MV-4-11 (cell line): Measurements from ENCODE around the gene OGFR.

Experiments
- DNase-seq: peaks from one replicate; lab custom pipeline; 2025; lab: John Stamatoyannopoulos, UW

The OGFR gene

DNA sequence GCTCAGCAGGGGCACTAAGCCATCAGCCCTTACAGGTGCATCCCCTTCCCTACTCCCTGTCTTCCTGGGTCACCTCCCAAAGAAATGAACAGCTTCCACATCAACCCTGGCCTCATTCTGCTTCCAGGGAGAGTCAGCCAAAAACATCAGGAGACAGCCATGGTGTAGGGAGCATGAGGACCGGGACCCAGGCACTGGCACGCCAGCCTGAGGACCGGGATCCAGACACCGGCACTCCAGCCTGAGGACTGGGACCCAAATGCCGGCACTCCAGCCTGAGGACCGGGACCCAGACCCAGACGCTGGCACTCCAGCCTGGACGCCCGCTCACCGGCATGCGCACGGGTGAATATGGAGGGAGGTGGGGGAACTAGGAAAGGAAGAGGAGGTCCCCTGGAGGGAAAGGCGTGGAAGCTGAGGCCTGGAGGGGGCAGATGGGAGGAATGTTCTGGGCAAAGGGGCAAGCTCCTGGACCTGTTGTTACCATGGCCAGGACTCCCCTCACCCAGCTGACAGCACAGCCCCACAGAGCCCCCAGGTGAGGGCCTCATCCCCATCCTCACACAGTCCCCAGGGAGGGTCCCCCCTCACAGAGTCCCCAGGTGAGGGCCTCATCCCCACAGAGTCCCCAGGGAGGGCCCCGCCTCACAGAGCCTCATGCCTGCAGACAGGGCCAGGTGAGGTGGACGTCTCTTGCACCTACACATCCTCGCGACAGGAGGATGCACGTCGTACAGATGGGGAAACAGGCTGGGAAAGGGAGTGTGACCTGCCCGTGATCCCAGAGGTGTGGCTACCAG is 34.3 kb upstream of the OGFR start:
- DNase-seq: no peak

DNA sequence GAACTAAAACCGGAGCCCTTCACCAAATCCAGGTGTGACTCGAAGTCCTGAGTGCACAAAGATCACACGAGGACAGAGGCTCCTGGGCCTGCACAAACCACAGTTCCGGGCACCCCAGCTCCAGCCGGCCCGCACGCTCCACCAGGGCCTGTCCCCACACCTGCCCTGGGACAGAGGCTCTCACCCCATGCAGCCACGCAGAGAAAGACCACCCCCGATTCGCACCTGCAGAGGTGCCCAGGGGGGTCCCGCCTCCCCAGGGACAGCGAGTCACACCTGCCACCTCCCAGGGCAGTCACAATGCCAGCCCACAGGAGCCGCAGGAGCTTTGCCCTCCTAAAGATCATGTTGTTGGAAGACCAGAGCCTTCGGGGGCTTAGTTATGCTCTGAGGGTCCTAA is 33.7 kb upstream of the OGFR start:
- no peak for DNase-seq

DNA sequence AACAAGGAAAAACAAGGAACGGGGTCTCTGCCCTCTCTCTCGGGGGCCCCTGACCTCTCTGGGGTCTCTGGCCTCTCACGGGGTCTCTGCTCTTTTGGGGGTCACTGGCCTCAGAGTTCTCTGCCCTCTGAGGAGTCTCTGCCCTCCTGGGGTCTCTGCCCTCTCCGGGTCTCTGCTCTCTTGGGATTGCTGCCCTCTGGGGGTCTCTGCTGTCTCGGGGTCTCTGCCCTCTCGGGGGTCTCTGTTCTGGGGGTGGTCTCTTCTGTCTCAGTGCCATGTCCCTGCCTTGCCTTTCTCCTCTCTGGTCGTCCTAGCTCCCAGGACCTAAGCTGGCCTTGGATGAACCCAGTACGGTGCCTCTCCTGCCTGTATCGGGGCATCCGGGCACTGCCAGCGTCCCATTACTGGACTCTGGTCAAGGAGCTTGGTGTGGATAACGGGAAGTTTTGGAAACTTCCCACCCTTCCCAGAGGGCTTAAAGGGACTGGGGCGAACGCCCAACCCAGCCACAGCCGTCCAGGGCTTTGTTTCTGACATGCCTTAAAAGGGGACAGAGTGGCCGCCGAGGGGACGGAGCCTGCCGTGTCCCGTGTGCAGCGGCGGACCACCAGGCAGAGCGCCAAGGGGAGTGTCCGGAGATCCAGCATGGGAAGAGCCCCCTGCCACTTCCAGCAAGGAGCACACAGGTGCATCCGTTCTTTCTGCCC is 33.1 kb upstream of the OGFR start:
- DNase-seq: no peak

DNA sequence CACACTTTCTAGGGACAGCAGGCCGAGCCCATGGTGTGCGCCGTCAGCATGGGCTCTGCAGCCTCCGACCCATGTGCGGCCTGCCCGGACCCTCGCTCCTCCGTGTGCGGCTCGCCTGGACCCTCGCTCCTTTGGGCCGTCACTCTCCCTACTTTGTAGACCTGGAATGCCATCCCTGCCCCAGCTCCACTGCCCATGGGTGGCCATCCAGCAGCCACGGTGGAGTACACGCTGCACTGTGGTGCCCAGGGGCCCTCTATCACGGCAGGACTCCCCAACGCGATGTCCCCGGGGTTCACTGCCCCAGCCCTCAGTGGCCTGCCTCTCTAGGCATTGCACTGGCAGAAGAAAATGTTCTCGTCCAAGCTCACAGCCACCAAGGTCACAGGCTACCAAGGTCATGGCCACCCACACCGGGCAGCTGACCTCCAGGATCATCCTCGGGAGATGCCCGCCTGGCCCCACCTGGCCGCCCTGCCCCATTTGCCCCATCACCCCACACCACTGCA is 32.5 kb upstream of the OGFR start:
- DNase-seq: no peak

DNA sequence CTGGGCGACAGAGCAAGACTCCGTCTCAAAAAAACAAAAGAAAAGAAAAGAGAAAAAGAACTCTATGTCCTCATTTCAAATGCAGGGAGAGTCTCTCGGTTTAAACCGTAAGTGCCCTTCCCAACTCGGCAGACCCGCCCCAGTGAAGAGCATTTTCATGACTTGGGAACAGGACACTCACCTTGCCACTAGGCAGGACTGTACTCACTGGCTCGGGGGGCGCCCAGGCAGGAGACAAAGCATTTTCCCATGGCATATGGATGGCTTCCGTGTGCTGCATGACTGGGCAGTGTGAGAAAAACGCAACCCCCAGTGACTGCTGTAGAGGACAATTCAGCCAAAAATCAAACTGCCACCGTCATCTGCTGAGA is 32.0 kb upstream of the OGFR start:
- DNase-seq: no peak

DNA sequence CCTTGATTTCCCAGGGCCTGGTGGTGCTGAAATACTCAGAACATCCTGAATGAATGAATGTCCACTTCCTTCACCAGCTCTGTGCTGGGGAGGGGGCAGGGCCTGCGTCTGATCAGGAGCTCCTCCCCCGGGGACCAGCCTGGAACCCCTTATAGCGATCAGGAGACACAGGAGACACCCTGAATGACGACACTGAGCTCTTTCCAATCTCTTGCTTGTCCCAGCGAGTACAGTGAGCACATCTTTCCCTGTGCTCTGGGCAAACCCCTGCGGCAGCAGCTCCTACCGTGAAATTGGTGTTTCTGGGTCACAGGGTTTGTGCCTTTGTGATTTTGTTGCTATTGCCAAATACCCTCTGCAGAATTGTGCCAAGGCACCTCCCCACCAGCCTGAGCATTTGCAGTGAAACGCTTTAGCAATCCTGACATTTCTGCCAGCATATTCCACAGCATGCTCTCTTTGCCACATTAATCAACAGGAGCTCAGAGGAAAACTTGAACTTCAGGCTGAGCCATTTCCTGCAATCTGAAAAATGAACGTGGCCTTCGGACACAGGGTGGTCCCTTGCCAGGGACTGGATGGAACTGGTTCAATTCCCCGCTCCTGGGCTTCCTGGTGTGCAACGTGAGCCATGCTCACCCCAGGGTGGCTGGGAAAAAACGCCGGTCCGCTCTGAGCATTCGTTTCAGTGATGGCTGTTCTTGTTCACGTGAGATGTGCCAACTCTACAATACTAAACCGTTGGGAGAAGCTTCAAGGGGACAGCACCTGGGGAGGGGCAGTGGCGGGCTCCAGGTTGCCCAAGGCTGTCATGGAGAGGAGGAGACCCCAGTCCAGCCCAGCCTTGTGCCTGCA is 31.4 kb upstream of the OGFR start:
- DNase-seq: peak; percentile 14

DNA sequence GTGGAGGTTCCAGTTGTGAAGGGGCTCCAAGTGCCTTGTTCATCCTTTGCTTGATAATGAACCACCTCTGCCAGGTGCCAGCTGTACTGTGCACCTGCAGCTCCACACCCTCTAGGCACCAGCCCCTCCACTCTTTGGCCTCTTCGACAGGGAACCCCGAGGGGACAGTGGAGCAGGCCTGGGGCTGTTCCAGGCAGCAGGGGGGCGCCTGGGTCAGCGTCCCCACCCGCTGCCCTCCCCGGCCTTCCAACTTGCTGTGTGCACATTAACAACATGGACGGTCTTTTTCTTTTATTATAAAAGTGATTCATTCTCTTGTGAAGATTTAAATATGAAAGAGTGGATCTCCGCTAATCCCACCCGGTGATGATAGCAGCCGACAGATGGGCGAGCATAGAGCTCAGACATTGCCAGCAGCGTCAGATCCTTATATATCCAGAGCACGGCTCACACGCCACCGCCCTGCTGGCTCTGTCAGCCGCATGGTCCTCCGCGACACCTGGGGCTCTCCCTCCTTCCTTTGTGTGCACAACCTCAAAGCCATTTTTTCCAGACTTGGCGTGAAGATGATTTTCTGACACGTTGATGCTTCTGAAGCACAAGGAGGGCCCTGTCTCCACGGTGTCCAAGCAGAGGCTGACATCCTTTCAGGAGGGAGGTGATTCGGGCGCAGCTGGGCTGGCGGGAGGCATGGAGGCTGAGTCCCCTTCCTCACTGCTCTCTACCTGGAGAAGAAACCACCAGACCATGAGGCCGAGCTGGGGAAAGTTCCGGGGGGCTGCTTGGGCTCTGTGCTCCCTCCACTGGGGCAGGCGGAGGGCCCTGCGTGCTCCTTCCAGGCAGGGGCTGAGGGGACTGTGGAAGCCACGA is 30.6 kb upstream of the OGFR start:
- no peak for DNase-seq

DNA sequence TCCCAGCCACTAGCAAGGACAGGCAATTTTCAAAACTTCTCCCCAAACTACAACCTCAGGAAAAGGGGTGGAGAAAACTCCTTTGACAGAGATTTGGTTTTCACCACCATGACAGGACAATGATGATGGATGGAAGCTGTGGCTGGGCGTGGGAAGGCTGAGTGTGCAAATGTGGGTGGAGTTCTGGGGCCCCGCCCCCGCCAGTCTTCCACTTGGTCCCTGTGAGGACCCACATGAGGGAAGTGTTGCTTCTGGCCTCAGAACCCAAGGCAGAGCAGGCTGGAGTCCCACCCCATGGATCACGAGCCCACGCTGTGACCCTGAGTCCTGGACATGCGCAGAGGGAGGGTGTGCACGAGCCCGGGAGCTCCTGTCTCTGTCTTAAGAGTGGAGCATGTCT is 29.9 kb upstream of the OGFR start:
- DNase-seq: peak; percentile 69

DNA sequence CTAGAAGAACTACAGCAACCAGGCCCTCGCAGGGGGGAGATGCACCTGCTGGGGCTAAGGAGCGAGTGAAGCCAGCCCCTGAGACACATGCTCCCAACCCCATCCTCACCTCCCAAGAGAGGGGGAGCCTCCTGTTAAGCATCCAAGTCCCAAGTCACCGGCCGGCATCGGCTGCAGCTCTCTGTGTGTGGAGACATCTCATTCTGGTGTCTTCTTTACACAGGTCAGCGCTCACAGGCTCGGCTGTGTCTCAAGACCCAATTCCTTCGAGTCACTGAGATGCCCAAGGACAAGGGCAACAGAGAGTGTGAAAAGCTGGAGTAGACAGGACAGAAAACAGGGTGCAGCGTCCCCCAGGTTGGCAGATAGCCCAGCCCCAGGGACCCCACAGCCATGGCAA is 29.4 kb upstream of the OGFR start:
- no peak for DNase-seq

DNA sequence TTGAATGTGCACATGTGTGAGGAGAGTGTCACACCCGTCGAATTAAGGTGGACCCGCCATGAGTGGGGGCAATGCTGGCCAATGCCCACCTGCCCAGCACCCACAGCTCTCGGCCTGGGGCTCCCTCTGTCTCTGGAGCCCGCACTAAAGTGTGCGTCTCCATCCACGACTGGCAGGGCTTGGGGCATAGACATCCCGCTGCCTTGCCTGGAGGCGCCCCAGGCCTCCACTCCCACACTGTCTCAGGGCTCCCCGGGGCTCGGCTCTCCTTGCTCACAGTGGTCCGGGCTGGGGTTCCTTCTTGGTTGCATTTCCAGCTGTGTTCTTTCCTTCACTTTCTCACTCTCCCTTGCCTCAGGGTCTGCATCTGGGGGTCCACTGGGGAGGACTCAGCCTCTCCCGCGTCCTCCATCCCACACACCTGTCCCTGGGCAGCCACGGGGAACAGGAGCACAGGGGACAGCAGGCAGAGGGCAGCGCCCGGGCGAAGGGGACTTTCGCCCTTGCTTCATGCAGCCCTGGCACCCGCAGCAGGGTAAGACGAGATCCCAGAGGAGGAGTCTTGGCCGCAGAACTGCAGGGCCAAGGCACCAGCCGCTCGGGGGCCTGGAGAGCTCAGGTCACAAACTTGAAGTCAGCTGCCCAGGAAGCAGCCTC is 28.5 kb upstream of the OGFR start:
- no peak for DNase-seq

DNA sequence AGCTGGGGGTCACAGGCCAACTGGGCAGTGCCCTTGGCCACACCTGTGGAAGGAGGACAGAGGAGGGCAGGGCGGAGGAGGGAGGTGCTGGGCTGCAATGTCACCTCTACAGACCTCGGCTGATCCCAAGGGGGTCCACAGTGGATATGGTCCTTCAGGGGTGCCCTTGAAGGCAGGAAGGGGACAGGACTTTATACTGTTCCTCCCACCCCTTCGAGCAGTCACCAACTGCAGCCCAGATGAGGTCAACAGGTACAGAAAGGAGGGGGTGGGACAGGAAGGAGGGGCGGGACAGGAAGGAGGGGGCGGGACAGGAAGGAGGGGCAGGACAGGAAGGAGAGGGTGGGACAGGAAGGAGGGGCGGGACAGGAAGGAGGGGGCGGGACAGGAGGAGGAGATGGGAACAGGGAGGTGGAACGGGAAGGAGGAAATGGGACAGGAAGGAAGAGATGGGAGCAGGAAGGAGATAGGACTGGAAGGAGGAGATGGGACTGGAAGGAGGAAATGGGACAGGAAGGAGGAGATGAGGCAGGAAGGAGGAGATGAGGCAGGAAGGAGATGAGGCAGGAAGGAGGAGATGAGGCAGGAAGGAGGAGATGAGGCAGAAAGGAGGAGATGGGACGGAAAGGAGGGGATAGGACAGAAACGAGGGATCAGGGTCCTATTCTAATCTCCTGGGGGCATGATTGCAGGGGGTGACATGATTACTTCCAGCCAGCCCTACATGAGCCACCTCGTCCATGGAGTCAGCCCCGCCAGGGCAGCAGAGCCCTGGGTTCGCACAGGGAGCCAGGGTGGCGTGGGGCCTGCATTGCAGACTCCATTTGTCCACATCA is 27.7 kb upstream of the OGFR start:
- peak; percentile 18 for DNase-seq

DNA sequence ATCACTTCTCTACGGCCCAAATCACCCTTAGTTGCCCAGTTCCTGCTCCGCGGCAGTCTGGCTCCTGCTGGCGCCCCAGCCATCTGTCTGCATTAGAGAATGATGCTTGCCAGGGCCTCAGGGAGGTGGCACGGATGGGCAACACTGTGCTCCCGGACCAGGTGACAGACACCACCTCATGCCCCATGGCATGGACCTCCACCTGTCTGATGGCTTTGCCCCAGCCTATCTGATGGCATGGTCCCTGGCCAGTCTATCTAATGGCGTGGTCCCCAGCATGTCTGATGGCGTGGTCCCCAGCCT is 27.2 kb upstream of the OGFR start:
- DNase-seq: no peak

DNA sequence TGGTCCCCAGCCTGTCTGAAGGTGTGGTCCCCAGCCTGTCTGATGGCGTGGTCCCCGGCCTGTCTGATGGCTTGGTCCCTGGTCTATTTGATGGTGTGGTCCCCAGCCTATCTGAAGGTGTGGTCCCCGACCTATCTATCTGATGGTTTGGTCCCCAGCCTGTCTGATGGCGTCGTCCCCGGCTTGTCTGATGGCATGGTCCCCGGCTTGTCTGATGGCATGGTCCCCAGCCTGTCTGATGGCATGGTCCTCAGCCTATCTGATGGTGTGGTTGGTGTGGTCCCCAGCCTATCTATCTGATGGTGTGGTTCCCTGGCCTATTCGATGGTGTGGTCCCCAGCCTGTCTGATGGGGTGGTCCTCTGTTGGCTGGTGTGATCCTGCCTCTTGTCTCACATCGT is 26.6 kb upstream of the OGFR start:
- DNase-seq: no peak

DNA sequence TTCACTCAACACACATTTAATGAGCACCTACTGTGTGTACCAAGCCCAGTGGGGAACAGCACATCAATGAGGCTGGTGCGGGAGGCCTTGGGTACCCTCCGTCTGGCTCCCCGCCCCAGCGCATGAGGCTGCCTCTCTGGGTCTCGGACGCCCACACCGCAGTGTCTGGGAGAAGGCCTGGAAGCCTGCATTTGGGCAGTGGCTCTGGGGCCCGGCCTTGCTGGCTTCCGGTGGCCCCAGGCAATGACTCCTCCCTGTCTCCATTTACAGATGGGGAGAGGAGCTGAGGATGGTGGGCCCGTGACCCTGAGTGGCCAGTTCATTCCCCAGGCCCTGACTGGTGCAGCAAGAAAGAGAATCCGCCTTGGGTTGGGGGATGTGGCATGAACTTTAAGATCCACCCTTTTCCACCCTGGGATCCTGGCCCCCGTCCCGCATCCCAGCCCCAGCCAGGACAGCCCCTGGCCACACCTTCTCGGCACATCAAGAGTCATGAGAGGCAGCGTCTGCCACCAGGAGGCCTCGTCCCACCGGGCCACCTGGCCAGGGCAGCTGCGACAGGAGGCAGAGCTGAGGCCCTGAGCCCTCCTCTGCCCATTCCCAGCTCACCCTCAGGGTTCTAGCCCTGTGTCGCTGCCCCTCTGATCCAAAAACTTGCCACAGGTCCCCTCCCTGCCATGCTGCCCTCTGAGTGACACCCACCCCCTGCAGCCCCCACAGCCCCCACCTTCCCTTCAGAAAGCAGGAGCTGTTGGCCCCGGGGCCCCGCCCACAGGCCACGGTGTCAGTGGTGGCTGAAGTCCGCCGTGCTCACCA is 25.8 kb upstream of the OGFR start:
- no peak for DNase-seq

DNA sequence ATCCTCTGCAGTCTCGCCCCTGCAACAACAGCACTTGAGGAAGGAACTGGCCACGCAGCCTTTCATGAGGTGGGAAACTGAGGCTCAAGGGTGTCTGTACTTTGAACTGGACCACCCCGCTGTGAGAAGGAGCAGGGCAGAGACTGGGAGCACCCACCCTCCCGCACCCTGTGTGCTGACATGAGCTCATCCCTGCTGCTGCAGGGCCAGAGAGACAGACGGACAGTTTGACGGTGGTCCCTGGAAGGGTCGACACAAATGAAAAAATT is 25.3 kb upstream of the OGFR start:
- DNase-seq: no peak

DNA sequence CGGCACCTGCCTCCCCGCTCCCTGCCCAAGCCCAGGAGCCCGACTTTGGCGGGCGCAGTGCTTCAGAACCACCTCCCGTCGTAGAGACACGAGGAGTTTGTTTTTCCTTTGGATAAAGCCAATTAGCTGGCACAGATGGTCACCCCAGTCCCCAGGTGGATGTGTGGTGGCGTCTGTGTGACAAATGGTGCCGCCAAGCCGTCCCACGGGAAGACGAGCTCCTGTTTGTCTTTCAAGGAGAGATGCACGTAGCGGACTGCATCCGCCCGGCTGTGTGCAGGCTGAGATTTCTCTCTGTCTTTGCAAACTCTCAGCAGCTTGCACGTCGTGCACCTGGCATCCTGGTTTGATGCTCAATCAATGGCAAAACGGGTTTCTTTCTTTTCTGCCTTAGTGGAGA is 24.4 kb upstream of the OGFR start:
- DNase-seq: no peak

DNA sequence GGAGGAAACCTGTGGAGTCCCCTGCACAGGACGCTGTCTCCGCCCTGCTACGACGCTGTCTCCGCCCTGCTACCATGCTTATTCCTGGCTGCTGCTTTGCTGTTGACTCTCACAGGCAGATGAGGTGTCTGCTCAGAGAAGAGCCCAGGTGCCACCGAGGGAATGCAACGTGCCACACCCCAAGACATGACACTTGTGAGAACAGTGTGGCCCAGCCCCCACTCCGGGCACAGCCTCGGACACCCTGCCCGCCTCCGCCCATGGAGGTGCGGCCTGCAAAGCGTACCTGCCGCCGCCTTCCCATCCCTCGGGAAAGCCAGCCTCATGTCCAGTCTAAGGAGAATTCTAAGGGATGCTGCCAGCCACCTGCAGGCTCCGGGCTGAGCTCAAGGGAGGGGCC is 23.9 kb upstream of the OGFR start:
- no peak for DNase-seq

DNA sequence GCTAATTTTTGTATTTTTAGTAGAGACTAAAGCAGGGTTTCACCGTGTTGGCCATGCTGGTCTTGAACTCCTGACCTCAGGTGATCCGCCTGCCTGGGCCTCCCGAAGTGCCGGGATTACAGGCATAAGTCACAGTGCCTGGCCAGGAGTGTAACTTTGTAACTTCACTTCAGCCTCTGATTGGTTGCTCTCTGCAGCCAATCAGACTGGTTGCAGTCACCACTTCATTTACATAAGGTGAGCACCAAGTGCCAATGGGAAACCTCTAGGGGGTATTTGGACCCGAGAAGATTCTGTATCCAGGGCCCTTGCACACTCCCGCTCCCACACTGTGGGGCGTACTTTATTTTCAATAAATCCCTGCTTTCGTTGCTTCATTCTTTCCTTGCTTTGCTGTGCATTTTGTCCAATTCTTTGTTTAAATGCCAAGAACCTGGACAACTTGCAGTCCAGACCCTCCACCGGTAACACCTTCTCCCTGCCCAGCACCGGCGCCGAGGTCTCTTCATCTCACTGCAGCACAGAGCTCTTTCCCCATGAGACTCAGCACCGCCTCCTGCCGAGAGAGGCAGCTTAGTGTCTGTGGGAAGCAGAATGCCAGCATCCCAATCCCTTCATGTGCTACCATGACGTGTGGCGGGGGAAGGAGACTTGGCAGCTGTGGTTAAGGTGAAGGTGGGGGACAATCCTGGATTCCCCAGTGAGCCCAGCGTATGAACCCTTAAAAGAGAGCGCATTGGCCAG is 22.3 kb upstream of the OGFR start:
- no peak for DNase-seq

DNA sequence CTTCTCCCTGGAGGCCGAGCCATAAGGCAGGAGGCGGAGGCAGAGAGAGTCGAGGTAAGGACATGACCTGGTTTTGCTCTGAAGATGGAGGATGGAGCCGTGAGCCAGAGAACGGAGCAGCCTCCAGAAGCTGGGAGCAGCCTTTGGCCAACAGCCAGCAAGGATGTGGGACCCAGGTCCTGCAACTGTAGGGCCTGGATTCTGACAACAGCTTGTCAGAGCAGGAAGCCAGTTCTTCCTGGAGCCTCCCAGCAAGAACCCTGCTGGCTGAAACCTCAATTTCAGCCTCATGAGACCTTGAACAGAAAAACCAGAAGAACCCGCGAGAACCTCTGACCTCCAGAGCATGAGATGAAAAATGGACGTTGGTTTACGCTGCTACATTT is 21.7 kb upstream of the OGFR start:
- DNase-seq: peak; percentile 35
